NCI-H510A (cell line): ENCODE measurements around the gene JSRP1.

Experiments
- DNase-seq: peaks from one replicate; lab custom pipeline; 2025; lab: John Stamatoyannopoulos, UW

The JSRP1 gene

DNA sequence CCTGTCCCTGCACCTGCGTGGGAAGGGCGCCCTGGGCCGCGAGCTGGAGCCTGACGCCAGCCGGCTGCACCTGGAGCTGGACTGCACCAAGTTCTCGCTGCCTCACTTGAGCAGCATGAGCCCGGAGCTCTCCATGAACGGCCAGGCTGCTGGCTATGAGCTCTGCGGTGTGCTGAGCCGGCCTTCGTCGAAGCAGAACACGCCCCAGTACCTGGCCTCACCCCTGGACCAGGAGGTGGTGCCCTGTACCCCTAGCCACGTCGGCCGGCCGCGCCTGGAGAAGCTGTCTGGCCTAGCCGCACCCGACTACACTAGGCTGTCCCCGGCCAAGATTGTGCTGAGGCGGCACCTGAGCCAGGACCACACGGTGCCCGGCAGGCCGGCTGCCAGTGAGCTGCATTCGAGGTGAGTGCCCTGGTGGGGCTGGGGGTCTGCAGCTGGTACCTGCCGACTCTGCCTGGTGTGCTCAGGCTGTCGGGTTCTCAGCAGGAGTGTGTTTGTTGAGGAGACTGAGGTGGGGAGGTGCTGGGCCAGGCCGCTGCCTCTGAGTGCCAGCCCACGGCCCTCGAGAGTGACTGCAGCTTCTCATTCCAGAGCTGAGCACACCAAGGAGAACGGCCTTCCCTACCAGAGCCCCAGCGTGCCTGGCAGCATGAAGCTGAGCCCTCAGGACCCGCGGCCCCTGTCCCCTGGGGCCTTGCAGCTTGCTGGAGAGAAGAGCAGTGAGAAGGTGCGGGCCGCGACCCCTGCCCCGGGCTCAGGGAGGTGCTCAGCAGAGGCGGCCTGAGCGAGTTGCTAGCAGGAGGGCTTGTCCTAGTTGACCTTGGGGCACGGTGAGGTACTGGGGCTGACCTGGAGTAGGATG lies 39.6 kb downstream of the JSRP1 start:
- no peak for DNase-seq

DNA sequence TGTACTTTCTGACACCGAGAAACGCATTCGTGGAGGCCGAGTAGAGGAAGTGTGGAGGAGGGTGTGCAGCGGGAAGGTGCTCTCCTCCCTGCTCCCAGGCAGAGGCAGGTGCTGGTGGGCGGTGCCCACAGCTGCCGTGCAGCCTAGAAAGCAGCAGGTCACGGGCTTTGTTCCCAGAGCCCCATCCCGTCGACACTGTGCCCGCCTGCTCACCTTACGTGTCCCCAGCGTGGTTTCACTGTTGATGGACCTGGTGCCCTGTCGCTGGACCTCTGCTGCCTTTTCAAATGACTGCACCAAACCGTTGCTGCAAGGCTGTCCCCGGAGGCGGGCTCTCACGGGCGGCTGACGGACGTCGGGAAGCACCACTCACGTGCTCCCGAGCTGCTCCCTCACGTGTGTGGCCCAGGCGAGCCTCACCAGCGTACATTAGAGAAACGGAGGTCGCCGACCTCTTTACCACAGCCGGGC lies 40.9 kb downstream of the JSRP1 start:
- DNase-seq = peak; percentile 56

DNA sequence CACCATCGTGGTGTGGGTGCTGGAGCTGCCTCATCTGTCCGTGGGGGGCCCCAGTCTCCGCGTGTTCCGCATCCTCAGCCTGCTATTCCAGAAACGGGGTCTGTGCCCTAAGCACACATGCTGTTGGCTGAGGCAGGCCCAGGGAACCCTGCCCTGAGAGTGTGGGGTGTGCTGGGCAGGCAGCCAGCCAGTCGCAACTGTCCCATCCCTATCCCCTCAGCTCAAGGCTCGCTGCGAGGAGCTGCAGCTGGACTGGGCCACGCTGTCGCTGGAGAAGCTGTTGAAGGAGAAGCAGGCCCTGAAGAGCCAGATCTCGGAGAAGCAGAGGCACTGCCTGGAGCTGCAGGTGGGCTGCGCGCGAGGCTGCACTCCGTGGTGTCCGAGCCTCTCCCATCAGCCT lies 42.0 kb downstream of the JSRP1 start:
- no peak for DNase-seq

DNA sequence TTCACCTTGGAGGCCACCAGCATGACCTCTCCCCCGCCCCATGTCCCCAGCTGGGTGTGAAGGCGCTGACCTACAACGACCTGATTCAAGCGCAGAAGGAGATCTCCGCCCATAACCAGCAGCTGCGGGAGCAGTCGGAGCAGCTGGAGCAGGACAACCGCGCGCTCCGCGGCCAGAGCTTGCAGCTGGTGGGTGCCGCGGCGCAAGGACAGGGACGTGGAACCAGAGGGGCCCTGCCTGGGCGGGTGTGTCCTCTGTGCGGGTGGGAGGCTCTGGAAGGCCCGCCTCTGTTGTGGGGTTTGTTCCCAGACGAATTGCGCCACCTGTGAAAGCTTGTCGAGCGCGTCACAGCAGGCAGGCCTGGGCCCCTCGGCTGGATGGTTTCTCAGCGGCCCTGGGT lies 42.4 kb downstream of the JSRP1 start:
- peak; percentile 42 for DNase-seq

DNA sequence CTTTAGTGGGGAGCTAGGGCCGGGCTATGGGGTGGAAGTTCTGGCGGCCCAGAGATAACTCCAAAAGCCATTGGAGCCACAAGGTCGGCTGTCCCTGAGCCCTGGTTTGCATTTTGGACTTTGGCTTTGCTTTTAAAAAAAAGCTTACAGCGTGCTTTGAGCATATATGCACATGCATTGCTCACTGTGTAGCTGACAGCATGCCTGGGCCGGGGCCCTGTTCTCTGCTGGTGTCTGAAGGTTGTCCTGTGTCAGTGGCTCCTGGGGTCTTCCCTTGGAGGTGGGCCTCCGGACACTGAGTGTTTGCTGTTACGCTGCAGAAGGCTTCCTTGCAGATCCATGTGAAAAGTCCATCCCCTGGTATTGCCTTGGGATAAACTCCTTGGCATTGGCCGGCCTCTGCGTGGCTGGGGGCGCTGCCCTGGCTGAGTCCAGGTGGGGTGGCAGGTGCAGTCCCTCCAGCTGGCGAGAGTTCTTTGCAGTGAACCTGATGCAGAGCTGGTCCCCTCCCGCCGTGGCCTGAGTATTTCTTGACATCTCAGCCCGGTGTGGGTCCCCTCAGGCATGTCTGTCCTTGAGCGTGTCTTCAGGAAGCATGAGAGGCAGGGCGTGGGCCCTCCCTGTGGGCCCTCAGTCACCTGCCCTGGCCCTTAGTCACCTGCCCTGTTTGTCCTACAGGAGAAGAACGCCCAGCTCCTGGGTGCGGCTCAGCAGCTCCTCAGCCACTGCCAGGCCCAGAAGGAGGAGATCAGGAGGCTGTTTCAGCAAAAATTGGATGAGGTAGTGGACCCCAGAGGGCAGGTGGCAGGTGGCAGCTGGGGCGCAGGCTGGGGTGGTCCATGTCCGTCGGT lies 43.1 kb downstream of the JSRP1 start:
- DNase-seq = no peak

DNA sequence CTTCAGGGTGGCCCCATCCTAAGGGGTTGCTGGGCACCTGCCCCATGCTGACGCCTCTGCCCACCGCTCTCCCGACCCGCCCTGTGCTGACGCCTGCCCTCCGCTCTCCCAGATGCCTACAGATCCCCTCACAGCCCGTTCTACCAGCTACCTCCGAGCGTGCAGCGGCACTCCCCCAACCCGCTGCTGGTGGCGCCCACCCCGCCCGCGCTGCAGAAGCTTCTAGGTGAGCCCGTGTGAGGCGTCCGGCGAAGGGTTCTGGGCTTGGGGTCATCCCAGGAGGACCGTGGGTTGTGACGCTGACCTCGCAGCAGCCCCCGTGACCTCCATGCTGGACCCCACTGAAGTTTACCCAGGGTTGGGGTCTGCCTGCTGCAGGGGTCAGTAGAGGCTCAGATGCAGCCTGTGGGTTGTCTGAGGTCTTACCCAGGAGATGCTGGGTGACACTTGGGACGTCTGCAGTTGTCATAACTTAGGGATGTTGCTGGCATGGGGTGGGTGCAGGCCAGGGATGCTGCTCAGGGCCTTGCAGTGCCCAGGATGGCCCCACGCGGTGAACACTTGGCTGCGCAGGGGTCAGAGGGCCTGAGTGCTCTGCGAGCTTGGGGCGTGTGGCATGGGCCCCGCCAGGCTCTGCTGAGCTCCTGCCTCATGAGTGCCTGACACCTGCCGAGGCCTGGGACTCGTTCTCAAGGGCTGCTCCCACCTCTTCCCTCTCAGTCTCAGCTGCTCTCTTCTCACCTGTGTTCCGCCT lies 45.1 kb downstream of the JSRP1 start:
- DNase-seq = no peak

GRCh38 chr19:2210206-2210605 lies 46.0 kb downstream of the JSRP1 start:
- DNase-seq = no peak

DNA sequence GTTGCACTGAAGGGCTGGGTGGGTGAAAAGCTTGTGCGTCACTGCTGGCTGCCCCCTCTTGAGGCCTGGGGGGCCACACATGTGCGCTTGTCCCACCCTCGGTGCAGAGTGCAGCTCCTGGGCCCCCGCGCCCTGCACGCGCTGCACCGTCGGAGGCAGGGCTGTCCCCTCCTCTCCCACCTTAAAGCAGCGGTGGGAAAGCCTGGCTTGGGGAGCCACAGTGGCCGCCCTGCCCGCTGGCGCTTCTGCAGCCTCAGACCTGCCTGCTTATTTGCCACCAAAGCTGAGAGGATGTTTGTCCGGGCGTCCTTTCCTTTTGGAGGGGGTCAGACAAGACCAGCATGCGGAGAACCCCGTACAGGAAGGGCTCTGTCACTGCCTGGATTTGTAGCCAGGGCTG lies 46.8 kb downstream of the JSRP1 start:
- DNase-seq = no peak

DNA sequence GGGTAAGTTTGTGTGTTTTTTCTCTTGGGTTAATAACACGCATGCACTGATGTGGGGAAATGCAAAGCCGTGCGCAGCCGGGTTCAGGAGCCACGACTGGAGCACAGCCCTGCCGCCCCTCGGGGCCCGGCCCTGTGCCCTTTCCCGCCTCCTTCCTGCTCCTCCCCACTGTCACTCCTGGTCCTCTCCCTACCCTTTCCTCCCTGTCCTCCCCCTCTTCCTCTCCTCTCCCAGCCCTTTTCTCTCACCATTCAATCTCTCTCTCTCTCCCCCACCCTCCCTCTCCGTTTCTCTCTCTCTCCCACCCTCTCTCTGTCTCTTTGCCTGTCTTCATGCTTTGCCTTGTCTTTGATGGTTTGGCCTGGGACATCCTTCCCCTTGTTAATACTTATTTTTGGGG lies 47.2 kb downstream of the JSRP1 start:
- no peak for DNase-seq

DNA sequence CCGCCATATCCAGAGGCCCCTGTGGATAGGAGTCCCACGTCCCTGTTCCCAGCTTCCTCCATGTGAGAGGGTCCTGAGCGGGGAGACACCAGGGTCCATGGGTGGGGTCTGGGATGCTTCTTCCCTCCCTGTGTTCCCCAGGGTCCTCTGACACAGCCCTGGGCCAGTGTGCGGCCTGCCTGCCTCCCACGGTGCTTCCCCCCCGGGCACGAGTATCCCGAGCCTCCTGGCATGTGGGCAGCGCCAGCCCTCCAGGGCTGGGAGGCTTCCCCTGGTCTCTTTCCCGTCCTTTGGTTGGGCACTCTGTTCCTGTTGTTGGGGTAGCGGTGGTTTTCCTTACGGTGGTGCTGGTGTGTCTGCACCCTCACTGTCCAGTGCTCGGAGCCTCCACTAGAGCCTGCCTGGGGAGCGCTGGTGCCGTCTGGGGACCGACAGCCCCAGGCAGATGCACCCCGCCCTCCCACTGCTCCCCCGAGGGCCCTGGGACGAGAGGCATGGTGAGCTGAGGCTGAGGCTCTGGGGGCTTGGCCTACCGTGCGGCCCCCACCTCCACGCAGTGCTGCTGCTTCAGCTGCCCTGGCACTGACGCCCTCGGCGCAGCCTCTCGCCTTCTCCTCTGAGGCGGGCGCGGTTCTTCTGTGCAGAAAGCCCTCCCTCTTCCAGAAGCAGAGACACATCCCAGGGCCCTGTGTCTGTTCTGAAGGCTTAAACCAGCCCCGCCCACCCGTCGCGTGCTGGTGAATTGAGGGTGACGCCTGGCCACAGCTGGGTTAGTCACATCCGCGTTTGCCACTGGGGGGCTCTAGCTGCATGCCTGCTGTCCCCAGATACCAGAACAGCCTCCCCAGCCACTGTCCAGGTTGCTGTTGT lies 48.0 kb downstream of the JSRP1 start:
- no peak for DNase-seq

DNA sequence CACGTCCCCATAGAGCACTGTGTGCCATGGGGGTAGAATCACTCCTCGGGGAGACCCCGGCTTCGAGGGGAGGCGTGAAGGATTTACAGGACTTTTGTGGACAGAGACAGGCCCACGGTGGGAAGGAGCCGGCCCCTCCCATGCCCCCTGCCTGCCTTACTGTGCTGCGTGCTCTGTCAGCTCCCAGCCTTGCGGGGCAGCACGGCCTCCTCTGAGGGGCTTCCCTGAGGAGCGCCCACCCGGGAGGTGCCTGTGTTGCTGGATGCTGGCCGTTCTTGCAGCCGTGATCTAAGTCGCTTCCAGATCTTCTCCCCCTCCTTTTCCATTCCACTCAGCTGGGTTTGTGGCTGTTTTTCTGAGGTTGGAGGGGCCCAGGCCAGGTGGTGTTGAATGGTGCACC lies 49.2 kb downstream of the JSRP1 start:
- DNase-seq = no peak

- DNase-seq = no peak
Measured at GRCh38 chr19:2202366-2202765, 53.9 kb downstream of the JSRP1 start.
